H4 (cell line): ENCODE results near the gene MUCL1. TPM values are rescaled to one million over a fixed set of nuclear protein-coding genes. Genes with fewer than 3 reads are reported as not detected.
"Not testable (repeated sequence)": the region's sequence is repeated elsewhere in the genome, so short reads cannot be mapped to it uniquely, and the experiment has no call there.

ENCODE experiments used
- DNase-seq: peaks from one replicate; pipeline ENCODE4 v3.0.0-alpha.2; 2015; ENCODE audit warnings: low spot score
- total RNA-seq: library from RNA; depleted of rRNA; stranded (reverse); fragments of >200 nt; shearing (Covaris generic); gene quantifications from 2 replicates; pipeline ENCODE4 v1.2.3, GENCODE V29; 2014; rRNA removed

MUCL1 gene, protein sequence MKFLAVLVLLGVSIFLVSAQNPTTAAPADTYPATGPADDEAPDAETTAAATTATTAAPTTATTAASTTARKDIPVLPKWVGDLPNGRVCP
- not detected in 2 replicates for total RNA-seq

DNA sequence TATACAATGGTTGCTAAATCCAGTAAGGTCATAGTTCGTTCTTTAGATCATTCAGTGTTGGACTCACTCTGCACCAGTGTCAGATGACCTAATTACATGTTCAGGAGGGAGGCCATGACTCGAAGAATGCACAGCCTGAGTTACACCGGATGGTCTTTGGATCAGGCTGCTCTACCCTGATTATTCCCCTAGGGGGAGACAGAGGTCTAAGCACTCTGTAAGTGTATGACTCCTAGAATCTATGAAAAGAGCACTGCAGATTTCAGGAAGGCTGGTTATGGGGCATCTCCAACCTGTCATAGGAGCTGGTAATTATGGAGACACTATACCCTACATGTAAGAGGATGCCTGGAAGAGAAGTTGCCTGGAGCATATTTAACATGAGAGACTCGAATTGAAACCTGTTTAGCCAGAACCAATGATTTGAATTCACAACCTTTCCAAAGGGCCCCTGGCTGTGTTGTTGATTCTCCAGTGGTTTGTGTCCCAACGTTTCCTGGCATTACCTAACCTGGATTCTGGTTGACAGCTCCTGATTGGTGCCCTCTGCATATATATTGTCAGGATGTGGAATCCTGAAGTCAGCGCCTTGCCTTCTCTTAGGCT is at the start of gene MUCL1:
MUCL1 (plus strand) TSS at position 584 of the 606 bp plus-strand sequence. CDS start 67 bp downstream, outside the sequence.
- DNase-seq, result peak; percentile 68

DNA sequence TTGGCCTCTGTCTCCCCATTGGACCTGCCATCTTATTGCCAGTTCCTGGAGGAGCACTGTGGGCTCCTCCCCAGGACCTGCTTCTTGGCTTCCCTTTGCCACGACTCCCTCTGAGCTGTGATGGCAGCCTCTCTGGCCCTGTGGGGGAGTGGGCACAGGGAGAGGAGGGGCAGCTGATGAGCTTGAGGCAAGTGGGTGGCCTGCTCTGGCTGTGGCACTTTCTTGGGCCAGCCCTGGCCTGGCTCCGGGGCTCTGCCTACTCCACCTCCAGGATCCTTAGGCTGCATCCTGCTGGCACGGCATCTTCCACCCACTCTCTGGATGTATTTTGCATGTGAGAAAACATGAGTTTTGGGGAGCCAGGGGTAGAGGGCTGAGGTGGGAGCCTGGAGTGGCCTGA is 32.6 kb upstream of the MUCL1 start:
- DNase-seq, result no peak

DNA sequence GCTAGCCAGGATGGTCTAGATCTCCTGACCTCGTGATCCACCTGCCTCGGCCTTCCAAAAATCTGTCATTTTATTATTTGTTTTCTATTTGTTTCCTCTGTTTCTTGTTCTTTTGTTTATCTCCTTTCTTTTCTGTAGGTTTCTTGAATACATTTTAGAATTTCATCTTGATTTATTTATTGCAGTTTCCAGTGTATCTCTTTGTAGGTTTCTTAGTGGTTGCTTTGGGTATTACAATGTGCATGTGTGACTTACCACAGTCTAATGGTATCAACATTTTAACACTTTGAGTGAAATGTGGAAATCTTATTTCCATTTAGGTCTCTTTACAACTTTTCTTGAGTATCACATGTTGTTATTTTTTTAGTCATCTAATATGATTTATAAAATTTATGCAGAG is 29.9 kb upstream of the MUCL1 start:
- no peak for DNase-seq

DNA sequence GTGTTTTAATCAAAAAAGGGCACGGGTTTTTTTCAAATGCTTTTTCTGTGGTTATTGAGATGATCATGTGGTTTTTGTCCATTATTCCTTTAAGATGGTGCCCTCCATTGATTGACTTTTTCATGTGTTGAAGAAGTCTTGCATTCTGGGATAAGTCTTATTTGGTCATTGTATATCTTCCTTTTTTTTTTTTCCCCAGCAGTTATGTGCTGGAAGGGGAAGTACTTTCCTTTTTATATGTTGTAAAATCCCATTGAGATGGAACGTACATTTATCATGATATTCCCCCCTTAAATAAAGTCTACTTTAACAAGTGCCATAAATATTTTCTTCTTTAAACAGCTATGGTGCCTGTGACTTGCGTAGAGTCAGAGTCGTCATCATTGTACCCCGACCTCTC is 24.8 kb upstream of the MUCL1 start:
- no peak for DNase-seq

DNA sequence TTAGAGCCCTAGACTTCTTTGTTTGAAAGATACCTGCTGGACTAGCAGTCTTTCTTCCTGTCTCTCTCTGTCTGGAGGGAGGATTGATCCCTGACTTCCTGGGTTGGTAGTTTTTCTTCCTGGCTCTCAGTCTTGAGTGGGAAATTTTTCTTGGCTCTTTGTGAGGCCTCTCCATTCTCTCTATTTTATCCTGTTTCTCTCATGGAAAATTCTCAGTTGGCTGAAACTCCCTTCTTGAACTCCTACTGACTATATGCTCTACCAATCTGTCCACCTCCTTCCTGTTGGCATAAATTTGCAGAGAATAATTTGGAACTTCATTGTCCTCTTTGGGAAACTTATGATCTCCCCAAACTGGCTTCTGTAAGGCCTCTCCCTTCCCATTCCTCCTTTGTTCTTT is 24.1 kb upstream of the MUCL1 start:
- DNase-seq, result no peak

DNA sequence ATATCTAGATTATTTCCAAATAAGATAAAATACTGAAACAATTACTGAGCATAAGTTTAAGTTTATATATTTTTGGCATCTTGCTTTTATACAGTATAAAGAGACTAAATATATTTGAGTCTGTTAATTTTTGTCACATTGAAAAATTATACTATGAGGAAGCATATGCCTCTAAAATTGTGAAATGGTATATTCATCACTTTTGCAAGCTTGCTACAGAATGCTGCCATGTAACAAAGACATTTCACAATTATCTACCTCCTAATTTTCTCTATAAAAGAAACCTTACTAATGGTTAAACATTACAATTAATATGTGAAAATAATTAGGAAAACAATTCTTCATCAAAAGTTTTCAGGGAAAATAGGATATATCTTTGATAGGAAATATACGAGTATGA is 22.7 kb upstream of the MUCL1 start:
- no peak for DNase-seq

DNA sequence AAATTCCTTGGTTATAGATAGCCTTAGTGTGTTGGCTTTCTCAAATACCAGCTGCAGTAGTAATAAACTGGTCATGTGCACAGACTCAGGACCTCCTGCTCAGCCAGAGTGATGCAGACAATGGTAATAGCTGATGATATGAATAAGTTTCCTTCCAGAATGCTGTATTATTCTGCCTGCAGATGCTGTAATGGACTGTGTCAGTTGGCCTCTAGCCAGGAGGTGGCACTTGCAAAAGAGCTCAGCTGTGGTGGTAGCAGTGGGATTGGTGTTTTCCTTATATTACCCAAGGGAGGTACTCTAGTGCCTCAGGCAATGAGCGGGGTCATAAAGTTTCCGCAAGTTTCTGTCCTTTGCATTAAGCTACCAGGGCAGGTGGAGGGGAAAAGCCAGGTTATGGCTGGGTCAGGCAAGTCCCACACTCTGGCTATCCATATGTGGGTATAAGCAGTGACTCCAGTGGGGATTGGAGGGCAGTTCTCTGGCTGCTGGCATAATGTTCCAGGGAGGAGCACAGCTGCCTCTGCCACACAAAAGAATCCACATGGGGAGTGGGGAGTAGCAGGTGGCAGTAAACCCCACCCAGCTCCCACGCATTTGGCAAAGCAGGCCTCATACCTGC is 14.0 kb upstream of the MUCL1 start:
- DNase-seq, result no peak

DNA sequence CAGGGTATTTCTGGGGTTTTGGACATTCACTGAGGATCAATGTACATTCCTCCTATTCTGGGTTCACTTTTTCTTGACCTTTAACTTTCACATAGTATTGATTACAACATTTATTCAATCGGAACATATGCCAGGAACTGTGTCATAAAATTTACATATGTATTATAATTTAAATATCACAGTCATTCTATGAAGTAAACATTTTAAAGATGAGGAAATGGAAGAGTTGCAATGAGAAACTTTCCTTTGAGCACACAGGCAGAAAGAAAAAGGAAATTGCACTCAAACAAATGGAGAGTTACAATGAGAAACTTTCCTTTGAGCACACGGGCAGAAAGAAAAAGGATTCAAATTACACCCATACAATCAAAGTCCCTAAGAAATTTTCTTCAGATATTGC is 3.1 kb downstream of the MUCL1 start:
- DNase-seq, result no peak

DNA sequence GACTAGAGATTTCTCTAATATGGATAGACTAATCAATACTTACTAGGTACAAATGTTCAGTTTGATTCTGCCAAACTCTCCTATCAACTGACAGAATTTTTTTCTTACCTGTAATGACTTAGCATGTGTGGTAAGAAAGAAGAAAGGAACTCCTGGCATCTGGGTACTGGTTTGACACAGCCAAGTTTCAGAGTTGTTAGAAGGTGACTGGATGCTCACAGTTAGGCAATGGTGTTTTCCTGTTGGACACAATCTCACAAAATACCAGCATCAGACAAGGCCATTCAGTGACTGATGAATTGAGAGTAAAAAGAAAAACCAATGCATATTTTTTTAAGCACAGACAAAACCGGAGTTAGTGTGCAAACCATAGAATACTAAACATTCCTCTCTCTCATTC is 4.2 kb downstream of the MUCL1 start:
- DNase-seq, result no peak

DNA sequence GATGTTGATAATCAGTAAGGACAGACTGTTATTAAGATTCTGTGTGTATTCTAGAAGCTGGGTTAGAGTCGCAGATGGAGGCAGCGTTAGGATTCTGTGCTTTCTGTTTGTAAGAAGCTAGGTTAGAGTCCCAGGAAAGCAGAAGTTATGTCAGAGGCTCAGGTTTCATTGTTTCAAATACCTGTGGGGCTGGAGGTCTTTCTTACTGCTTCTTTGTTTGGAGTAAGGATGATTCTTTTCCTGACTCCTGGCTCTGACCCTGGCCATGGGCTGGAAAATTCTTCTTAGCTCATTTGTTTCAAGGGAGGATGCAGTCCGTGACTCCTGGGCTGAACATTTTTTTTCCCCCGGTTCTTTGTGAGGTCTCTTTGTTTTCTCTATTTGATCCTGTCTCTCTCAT is 5.2 kb downstream of the MUCL1 start:
- DNase-seq, result no peak

DNA sequence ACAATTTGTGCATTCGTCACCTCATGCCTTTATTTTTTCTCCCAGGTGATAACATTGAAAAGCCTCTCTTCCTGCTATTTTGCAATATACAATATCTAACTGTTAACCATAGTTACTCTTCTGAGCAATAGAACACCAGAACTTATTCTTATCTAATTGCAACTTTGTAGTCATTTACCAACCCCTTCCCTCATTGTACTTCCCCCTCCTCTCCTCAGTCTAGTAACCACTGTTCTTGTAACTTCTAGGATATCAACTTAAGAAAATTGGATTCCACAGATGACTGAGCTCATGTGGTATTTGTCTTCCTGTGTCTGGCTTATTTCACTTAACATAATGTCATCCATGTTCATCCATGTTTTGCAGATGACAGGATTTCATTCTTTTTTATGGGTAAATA is 7.6 kb downstream of the MUCL1 start:
- DNase-seq, result no peak

DNA sequence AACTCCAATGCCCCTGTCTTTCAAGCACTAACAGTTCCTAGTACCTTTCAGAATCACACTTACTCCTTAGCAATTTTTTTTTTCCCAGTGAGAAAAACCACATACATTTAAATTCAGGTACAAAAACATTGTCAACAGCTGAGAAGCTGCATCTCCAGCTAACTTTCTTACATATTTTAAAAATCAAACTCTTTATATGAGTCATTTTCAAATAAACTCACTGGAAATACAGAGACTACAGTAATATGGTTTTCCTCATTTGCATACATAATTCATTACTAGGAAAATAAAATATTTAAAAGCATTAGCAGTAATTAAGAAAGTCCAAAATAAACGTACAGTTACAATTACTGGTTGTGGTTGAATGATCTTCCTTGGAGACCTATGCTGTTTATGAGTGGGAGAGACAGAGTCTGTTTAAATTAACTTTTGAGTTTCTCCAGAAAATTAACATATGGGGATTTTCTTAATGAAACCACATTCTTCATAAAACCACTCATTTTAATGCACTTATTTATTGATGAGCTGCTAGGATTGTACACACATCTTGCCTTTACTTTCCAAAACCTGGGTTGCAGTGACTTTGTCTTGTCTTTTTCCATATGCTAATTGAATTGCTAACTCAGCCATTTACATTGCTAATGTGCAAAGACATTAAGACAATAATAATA is 9.8 kb downstream of the MUCL1 start:
- DNase-seq, result no peak

DNA sequence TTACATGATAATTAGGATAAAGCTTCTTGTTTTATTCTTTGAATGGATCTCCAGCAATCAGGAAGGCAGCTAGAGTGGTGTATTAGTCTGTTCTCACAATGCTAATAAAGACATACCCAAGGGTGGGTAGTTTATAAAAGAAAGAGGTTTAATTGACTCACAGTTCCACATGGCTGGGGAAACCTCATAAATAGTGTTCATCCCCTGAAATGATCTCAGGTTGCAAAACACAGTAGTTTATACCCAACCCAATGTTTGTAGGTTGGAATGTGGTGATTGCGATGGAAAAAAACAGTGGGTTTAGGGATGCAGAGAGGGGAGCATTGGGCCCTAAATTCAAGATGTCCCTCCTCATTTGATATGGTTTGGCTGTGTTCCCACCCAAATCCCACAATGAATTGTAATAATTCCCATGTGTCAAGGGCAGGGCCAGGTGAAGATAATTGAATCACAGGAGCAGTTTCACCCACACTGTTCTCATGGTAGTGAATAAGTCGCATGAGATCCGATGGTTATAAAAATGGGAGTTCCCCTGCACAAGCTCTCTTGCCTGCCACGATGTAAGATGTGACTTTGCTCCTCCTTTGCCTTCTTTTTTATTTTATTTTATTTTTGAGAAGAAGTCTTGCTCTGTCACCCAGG is 11.5 kb downstream of the MUCL1 start:
- DNase-seq, result no peak

DNA sequence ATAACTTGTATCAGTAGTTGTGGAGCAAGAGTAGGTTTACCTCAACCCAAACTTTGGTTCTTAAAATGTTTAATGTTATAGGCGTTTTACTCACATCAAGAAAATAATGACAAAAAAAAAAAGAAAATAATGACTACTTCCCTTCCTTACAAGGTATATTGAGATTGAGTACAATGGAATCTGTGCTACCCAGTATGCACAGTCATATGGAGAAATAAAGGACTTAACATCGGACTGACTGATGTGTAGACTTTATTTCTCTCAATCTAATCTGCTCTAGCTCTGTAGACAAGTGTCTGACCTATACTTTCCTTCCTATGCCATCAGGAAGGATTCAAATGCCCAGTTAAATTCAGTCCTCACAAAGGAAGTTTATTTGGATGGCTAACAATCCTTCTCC is 14.4 kb downstream of the MUCL1 start:
- DNase-seq, result no peak

DNA sequence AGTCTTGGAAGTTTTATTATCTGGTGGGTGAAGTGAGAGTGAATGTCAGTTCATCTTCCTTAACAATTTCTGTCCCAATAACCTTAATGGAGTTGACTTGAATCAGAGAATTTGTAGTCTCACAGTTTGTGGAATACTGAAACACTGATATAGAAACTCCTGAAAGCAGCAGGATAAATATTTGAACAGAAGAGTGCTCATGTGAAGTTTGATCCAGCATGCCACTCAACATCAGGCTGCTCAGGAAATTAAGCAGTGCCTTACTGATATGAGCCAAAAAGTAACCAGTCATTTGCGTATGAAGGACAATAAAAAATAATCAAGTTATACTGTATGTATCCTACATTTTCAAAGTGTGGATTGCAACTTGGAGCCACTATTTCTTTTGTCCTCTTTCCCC is 15.7 kb downstream of the MUCL1 start:
- DNase-seq, result no peak

DNA sequence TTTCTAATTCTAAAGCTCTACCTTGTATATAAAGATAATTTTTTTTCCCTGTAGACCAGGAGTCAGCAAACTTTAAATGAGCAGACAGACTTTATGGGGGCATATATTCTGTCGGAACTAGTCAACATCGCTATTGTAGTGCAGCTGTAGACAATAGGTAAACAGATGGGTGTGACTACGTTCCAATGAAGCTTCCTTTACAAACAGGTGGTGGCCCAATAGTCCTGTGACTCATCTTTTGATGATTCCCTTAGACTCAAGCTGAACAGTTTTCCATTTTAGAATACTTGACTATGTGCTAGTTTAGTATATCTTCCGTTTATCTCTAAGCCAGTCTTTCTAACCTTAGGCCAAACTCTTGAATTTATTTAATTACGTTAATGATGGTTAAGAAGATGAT is 16.3 kb downstream of the MUCL1 start:
- no peak for DNase-seq

DNA sequence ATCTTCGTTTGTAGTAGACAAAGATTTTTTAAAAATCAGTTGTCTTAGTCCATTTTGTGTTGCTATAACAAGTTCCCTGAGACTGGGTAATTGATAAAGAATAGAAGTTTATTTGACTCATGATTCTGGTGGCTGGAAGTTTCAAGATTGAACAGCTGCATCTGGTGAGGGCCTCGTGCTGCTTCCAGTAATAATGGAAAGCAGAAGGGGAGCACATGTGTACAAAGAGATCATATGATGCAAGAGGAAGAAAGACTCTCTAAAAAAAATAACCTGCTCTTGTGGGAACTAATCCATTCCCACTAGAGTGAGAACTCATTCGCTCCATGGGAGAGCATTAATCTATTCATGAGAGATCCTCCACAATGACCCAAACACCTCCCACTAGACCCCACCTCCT is 24.8 kb downstream of the MUCL1 start:
- DNase-seq, result no peak

DNA sequence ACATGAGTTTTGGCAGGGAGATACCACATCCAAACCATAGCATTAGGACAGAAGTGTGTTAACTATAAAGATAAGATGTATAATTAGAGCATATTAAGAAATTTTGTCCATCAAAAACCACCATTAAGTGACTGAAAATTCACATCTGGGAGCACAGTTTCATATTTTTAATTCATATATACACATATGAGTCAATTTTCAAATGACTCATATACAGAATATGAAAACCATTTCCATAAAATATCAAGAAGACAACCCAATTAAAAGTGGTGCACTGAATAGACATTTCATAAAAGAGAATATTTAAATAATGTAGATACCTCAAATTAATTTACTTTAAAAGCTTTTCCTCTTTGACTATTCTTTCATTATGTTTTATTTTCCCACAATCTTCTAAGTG is 25.3 kb downstream of the MUCL1 start:
- no peak for DNase-seq

DNA sequence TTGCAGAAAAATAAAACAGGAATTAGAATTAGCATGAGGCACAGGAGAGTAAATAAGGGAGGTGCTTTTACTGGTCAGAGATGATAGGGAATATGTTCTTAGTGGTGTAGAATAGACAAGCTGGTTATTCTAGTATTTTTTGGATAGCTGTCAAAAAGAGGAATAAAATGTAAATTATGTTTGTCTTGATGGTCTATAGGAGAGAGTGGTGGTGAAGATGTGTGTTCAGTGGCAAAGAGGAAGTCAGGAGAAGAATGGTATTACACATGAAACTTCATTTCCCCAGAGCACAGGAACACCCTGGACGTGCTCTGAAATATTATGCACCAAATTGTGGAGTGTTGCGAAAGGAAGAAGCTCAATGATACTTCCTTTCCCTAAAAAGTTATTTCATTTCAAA is 27.8 kb downstream of the MUCL1 start:
- DNase-seq, result no peak

DNA sequence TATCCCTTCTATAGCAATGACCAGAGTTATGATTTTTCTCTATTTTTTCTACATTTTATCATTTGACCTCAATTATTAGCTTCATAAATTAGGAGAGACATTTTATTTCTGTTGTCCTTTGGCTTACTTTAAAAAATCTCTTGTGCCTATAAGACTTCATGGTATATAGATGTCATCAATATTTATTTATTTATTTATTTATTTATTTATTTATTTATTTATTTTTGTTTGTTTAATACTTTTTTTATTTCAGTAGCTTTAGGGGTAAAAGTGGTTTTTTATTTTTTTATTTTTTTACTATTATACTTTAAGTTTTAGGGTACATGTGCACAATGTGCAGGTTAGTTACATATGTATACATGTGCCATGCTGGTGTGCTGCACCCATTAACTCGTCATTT is 28.3 kb downstream of the MUCL1 start:
- DNase-seq, result not testable (repeated sequence)

DNA sequence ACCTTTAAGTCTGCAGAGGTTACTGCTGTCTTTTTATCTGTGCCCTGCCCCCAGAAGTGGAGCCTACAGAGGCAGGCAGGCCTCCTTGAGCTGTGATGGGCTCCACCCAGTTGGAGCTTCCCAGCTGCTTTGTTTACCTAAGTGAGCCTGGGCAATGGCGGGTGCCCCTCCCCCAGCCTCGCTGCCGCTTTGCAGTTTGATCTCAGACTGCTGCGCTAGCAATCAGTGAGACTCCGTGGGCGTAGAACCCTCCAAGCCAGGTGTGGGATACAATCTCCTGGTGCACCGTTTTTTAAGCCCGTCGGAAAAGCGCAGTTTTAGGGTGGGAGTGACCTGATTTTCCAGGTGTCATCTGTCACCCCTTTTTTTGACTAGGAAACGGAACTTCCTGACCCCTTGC is 34.1 kb downstream of the MUCL1 start:
- not testable (repeated sequence) for DNase-seq

DNA sequence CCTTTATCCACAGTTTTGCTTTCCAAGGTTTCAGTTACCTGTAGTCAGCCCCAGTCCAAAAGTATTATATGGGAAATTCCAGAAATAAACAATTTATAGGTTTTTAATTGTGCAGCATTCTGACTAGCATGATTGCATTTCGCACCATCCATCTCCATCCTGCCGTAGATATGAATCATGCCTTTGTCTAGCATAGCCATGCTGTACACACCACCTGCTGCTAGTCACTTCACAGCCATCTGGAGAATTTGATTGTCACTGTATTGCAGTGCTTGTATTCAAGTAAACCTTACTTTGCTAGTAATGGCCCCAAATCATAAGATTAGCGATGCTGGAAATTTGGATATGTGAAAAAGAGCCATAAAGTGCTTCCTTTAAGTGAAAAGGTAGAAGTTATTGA is 36.0 kb downstream of the MUCL1 start:
- DNase-seq, result no peak
